H1 (cell line): ENCODE results near the gene ZNF513. TPM values are rescaled to one million over a fixed set of nuclear protein-coding genes. Genes with fewer than 3 reads are reported as not detected.

Experiments
- BRCA1 ChIP-seq: IDR thresholded peaks from 2 replicates; pipeline ENCODE4 v1.6.1; 2012; ENCODE audit warnings: low read depth, low read length, improper control_type of control experiment
- CEBPB ChIP-seq: IDR thresholded peaks from 2 replicates; pipeline ENCODE4 v1.6.1; 2012; ENCODE audit warnings: low read depth, low read length
- CHD2 ChIP-seq: IDR thresholded peaks from 2 replicates; pipeline ENCODE4 v1.6.1; 2012; ENCODE audit warnings: low read length, improper control_type of control experiment
- FOSL1 ChIP-seq: IDR thresholded peaks from 2 replicates; pipeline ENCODE4 v1.6.1; 2011; ENCODE audit warnings: mild to moderate bottlenecking, low read depth, low read length, moderate library complexity; ENCODE audit not compliant: insufficient read depth
- KDM1A ChIP-seq: fragments of 200-600, 300-600 bp; sonication (generic); IDR thresholded peaks from 2 replicates; pipeline ENCODE4 v1.7.1; 2016; ENCODE audit warnings: mild to moderate bottlenecking, low read length, borderline replicate concordance
- PHF8 ChIP-seq: fragments of 200-600 bp; sonication (generic); conservative IDR thresholded peaks from 2 replicates; pipeline ENCODE4 v1.7.1; 2012; ENCODE audit warnings: low read depth, mild to moderate bottlenecking, inconsistent platforms, low read length, moderate library complexity
- SUZ12 ChIP-seq: fragments of 200-600 bp; sonication (generic); IDR thresholded peaks from 2 replicates; pipeline ENCODE4 v1.6.1; 2012; ENCODE audit warnings: mild to moderate bottlenecking, inconsistent platforms, low read length, moderate library complexity, mixed read lengths
- polyA plus RNA-seq, 7 experiments: library from polyadenylated mRNA; depleted of rRNA in 3 of 7; stranded (reverse) in 5 of 7; unstranded in 2 of 7; fragments of >200 nt in 5 of 7; fragments of 200-250 nt in 2 of 7; gene quantifications; 1 replicate in 5 of 7; 2 replicates in 1 of 7; 4 replicates in 1 of 7; pipeline versions ENCODE4 v1.2.1 to v1.2.3, GENCODE V29; 2011 to 2013; ENCODE audit warnings: missing spikeins in 2 of 7, mixed read lengths in 2 of 7
- total RNA-seq: library from RNA; stranded (reverse); fragmentation: NEBNext Ultra II Directional; extraction: Animal tissue kit (Norgen Biotek cat#: 25700); gene quantifications from 2 replicates; pipeline ENCODE4 v1.2.1, GENCODE V29; 2021

ZNF513 gene
- total and polyA plus RNA-seq, 2 of the 8 experiments (the other 6 are each of a cell fraction or from before 2014, with no cell fraction given) = 17.3 to 29.5 TPM

DNA sequence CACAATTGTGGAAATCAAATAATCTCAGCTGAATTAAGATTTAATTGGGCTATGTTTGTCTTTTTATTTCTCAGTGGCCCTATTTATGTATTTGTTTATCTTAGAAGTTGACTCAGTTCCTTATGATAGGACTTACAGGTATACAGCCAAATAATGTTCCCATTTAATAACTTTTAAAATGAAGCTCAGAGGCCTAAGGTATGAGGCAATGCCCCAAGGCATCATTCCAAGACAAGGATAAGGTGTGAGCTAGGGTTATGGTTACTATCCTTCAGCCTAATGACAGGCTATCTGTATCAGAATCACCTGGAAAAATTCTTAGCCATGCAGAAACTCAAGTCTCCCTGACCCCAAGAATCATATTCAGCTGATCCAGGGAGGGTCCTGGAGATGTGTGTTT, 40.5 kb upstream of the ZNF513 start (continued):
- TF ChIP-seq CEBPB = no peak
- TF ChIP-seq CHD2 = no peak
- no peak for TF ChIP-seq KDM1A
- no peak for TF ChIP-seq BRCA1
- TF ChIP-seq PHF8 = no peak
- TF ChIP-seq FOSL1 = no peak
- TF ChIP-seq SUZ12 = no peak
